B cell (primary cell): ENCODE measurements around the gene DBNDD2. TPM values are rescaled to one million over a fixed set of nuclear protein-coding genes. Genes with fewer than 3 reads are reported as not detected.

Source experiments
- ATAC-seq: fragments of 200-7000 bp; cut with Tn5 transposase; one replicate; pipeline ENCODE4 v1.10.0; 2021; ENCODE audit warnings: low read depth, mild to moderate bottlenecking, moderate number of reproducible peaks, moderate library complexity
- CTCF ChIA-PET: fragments of 350-600 bp; sonication (Branson Sonifier 250); formaldehyde crosslinking; loops from one replicate; lab custom pipeline; 2021; ENCODE audit warnings: antibody characterized with exemption, inconsistent platforms; lab: Charles Lee
- POLR2A ChIA-PET: fragments of 350-600 bp; sonication (Branson Sonifier 250); formaldehyde crosslinking; loops from one replicate; lab custom pipeline; 2021; ENCODE audit warnings: antibody characterized with exemption; lab: Charles Lee
- DNase-seq: peaks from one replicate; pipeline ENCODE4 v3.0.0; 2013
- H2AFZ ChIP-seq: 2 replicates; pipeline ENCODE4 v1.6.1; 2012; ENCODE audit warnings: mild to moderate bottlenecking, low read depth, low read length; ENCODE audit not compliant: insufficient read depth, poor library complexity, severe bottlenecking
- H3K27ac ChIP-seq, 2 donors: 1 replicate in 1 of 2; 2 replicates in 1 of 2; pipeline ENCODE4 v1.5.1; 2012 to 2013; ENCODE audit warnings: low read length in 2 of 2, mild to moderate bottlenecking in 2 of 2, moderate library complexity in 1 of 2
- H3K27me3 ChIP-seq, 4 experiments: fragments of 200-600 bp in 1 of 4; sonication (generic) in 1 of 4; replicated peaks in 1 of 4; 1 replicate in 2 of 4; 2 replicates in 2 of 4; pipeline versions ENCODE4 v1.6.1 to v1.7.0; 2013 to 2016; ENCODE audit warnings: low read length in 3 of 4, mild to moderate bottlenecking in 2 of 4, mixed read lengths in 1 of 4, moderate library complexity in 1 of 4; ENCODE audit not compliant: insufficient read depth in 4 of 4, control insufficient read depth in 3 of 4; ENCODE audit errors: control extremely low read depth in 1 of 4
- H3K36me3 ChIP-seq, 2 experiments: replicated peaks in 1 of 2; 1 replicate in 1 of 2; 2 replicates in 1 of 2; pipeline versions ENCODE4 v1.6.1 to v1.7.1; 2013; ENCODE audit warnings: low read length in 1 of 2; ENCODE audit not compliant: insufficient read depth in 2 of 2, control insufficient read depth in 1 of 2; ENCODE audit errors: control extremely low read depth in 1 of 2, extremely low read depth in 1 of 2
- H3K4me1 ChIP-seq, 2 donors: fragments of 200-600 bp in 1 of 2; sonication (generic) in 1 of 2; 1 replicate in 1 of 2; 2 replicates in 1 of 2; pipeline versions ENCODE4 v1.5.1 to v1.6.1; 2013 to 2017; ENCODE audit warnings: low read length in 2 of 2; ENCODE audit not compliant: control insufficient read depth in 2 of 2, insufficient read depth in 2 of 2
- H3K4me2 ChIP-seq: replicated peaks from 2 replicates; pipeline ENCODE3; 2012; ENCODE audit warnings: mild to moderate bottlenecking, low read depth, low read length; ENCODE audit not compliant: poor library complexity, severe bottlenecking
- H3K4me3 ChIP-seq, 5 experiments: fragments of 200-600 bp in 1 of 5; sonication (generic) in 1 of 5; 1 replicate in 3 of 5; 2 replicates in 2 of 5; pipeline versions ENCODE4 v1.5.1 to v1.7.0; 2011 to 2016; ENCODE audit warnings: low read length in 4 of 5, mild to moderate bottlenecking in 4 of 5, low read depth in 2 of 5, control low read depth in 1 of 5, moderate library complexity in 1 of 5; ENCODE audit not compliant: insufficient read depth in 1 of 5; ENCODE audit errors: control extremely low read depth in 1 of 5, extremely low read depth in 1 of 5
- H3K79me2 ChIP-seq: fragments of 200-600 bp; sonication (generic); one replicate; pipeline ENCODE4 v1.6.0; 2016; ENCODE audit warnings: low read length; ENCODE audit not compliant: control insufficient read depth, insufficient read depth
- H3K9ac ChIP-seq: fragments of 200-600 bp; sonication (generic); 2 replicates; pipeline ENCODE4 v1.6.1; 2017; ENCODE audit warnings: mild to moderate bottlenecking, low read length, moderate library complexity
- H3K9me3 ChIP-seq, 3 donors: one replicate each; pipeline versions ENCODE4 v1.6.1 to v1.7.1; 2013; ENCODE audit warnings: low read length in 2 of 3; ENCODE audit not compliant: control insufficient read depth in 2 of 3, insufficient read depth in 1 of 3; ENCODE audit errors: control extremely low read depth in 1 of 3
- H4K20me1 ChIP-seq: 2 replicates; pipeline ENCODE4 v1.6.0; 2012; ENCODE audit warnings: mild to moderate bottlenecking, low read length; ENCODE audit not compliant: insufficient read depth, control insufficient read depth, poor library complexity, severe bottlenecking
- H3K27ac Mint-ChIP-seq: one replicate; pipeline ENCODE4 v1.8.0; 2021; ENCODE audit warnings: mixed read lengths
- H3K27me3 Mint-ChIP-seq: one replicate; pipeline ENCODE4 v1.8.0; 2021; ENCODE audit warnings: mixed read lengths
- H3K4me1 Mint-ChIP-seq: one replicate; pipeline ENCODE4 v1.8.0; 2021; ENCODE audit warnings: mixed read lengths
- H3K4me3 Mint-ChIP-seq: one replicate; pipeline ENCODE4 v1.8.0; 2021; ENCODE audit warnings: mixed read lengths
- H3K9me3 Mint-ChIP-seq: one replicate; pipeline ENCODE4 v1.8.0; 2022; ENCODE audit warnings: mixed read lengths; ENCODE audit not compliant: insufficient read depth
- EZH2 ChIP-seq: IDR thresholded peaks from 2 replicates; pipeline ENCODE4 v1.6.1; 2012; ENCODE audit warnings: borderline replicate concordance, low read depth, mild to moderate bottlenecking, moderate library complexity, low read length; ENCODE audit not compliant: insufficient read depth, poor library complexity, severe bottlenecking
- WGBS: methylation state at CpG from one replicate; pipeline ENCODE4 v1.1.5; 2013; ENCODE audit warnings: missing lambda C conversion rate; ENCODE audit not compliant: insufficient coverage; 5-methylcytosine and 5-hydroxymethylcytosine counted together
- intact Hi-C: fragments of 100-400 bp; cut with micrococcal nuclease; formaldehyde crosslinking; loops from one replicate; pipeline ENCODE4 v1.10.0; 2022
- polyA plus RNA-seq: library from polyadenylated mRNA; depleted of rRNA; stranded (reverse); fragments of >200 nt; gene quantifications from 2 replicates; pipeline ENCODE4 v1.2.3, GENCODE V29; 2012
- total RNA-seq, 2 donors: library from RNA; stranded (reverse); fragments of 120-200 nt in 1 of 2; gene quantifications; 1 replicate in 1 of 2; 2 replicates in 1 of 2; pipeline versions ENCODE4 v1.2.3 to v1.2.4, GENCODE V29; 2013 to 2022
- TF ChIP-seq, protein P1 (sequence below): fragments of 200-600 bp; IDR thresholded peaks from one replicate; pipeline ENCODE4 v1.8.0; 2022; ENCODE audit warnings: antibody characterized with exemption, mild to moderate bottlenecking

The DBNDD2 gene
- total and polyA plus RNA-seq, 2 donors (not counting 1 experiment from before 2014, with no cell fraction given) = 3.1 to 3.6 TPM

DNA sequence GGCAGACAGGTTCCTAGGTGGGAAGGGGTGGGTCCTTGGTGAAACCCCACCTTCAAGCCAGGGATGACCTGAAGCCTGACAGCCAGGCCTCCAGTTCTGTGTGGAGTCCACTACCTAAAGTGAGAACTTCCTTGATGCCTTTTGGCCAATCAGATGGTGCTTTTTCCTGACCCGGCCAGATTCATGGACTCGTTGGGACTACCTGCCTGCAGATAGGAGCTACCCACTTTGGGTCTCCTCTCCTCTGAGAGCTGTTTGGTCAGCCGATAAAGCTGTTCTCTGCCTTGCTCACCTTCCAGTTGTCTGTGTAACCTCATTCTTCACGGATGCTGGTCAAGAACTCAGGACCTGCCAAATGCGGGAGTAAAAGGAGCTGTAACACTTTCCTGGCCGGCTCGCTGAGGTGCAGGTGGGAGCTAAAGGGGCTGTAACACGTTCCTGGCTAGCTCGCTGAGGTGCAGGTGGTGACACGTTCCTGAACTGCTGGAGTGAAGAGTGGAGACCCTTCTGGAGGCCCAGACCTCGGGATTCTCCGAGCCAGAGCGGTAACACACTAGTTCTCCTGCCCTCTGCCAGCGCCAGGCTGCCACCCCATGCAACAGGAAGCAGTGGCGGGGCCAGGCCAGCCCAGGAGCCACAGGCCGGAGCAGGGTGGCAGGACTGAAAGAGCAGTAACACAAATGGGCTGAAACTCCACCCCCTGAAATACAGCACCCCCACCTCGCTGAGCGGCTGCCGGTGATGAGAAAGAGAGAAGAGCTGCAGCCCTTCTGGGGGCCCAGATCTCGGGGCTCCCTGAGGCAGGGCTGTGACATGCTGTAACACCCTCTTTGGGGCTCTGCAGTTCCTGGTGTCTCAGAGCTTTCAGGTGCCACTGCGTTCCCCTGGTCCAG, 13.6 kb upstream of the DBNDD2 start:
- Histone ChIP-seq H4K20me1 (no peaks in the 10 kb centered on the region), H3K36me3 (peaks cover 0 to 6% of the 10 kb centered on the region in 2 experiments), H3K9me3 (no peaks in the 10 kb centered on the region), H3K4me2 (no peak overlapping the region), H3K27ac (no peak overlapping the region), H3K79me2 (peaks cover 18% of the 10 kb centered on the region), H2AFZ (no peak overlapping the region), H3K4me3 (no peak overlapping the region), H3K27me3 (no peaks in the 10 kb centered on the region), H3K4me1 (no peaks in the 10 kb centered on the region), H3K9ac (no peak overlapping the region)
- Mint-ChIP-seq H3K4me1 (peaks cover 3% of the 10 kb centered on the region), H3K27me3 (no peaks in the 10 kb centered on the region), H3K9me3 (peaks cover 2% of the 10 kb centered on the region), H3K4me3 (no peak overlapping the region), H3K27ac (no peak overlapping the region)
- ChIA-PET CTCF (interaction anchor here (0.8 to 2.9 kb wide), 3 partner anchors 19 to 43 kb away, joined by 3 to 15 read pairs (median 7); no protein-coding TSS in a partner anchor), POLR2A (no interaction called here)
- DNase-seq (no peak), ATAC-seq (no peak)
- intact Hi-C loops = no loop called here
- TF ChIP-seq, protein P1, sequence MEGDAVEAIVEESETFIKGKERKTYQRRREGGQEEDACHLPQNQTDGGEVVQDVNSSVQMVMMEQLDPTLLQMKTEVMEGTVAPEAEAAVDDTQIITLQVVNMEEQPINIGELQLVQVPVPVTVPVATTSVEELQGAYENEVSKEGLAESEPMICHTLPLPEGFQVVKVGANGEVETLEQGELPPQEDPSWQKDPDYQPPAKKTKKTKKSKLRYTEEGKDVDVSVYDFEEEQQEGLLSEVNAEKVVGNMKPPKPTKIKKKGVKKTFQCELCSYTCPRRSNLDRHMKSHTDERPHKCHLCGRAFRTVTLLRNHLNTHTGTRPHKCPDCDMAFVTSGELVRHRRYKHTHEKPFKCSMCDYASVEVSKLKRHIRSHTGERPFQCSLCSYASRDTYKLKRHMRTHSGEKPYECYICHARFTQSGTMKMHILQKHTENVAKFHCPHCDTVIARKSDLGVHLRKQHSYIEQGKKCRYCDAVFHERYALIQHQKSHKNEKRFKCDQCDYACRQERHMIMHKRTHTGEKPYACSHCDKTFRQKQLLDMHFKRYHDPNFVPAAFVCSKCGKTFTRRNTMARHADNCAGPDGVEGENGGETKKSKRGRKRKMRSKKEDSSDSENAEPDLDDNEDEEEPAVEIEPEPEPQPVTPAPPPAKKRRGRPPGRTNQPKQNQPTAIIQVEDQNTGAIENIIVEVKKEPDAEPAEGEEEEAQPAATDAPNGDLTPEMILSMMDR = no peak
- no peak for TF ChIP-seq EZH2
- WGBS = 96% methylated on average over 21 of the region's 21 CpGs

DNA sequence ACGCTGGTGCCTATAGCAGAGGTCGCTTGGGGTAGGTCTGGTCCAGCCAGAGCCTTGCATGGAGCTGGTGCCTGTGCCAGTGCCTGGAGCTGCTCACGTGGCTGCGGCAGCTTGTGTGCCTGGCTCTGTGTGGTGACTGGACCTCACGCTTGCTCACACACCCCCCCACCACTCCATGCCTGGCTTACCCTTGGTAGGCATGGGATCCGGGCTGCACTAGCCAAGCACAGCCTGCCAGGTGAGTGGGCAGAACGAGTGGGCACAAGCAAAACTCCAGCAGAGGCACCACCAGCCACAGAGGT, 13.0 kb upstream of the DBNDD2 start:
- ChIA-PET CTCF (interaction anchor here (1.7 kb wide), 1 partner anchor 21 kb away, joined by 5 read pairs; no protein-coding TSS in a partner anchor), POLR2A (no interaction called here)
- 95% methylated on average over 6 of the region's 7 CpGs for WGBS
- H2AFZ ChIP-seq = no peak overlapping the region
- intact Hi-C loops = no loop called here
- no peak for ATAC-seq
- no peak overlapping the region for H3K4me2 ChIP-seq
- Mint-ChIP-seq H3K27ac (no peak overlapping the region), H3K4me3 (no peak overlapping the region), H3K27me3 (no peaks in the 10 kb centered on the region), H3K9me3 (peaks cover 7% of the 10 kb centered on the region), H3K4me1 (peaks cover 3% of the 10 kb centered on the region)
- no peaks in the 10 kb centered on the region for H3K27me3 ChIP-seq
- no peak overlapping the region for H3K4me3 ChIP-seq
- no peaks in the 10 kb centered on the region for H4K20me1 ChIP-seq
- no peak for DNase-seq
- no peaks in the 10 kb centered on the region for H3K4me1 ChIP-seq
- H3K9me3 ChIP-seq = peaks cover 0 to 5% (median 0%) of the 10 kb centered on the region in 3 donors
- H3K9ac ChIP-seq = no peak overlapping the region
- H3K79me2 ChIP-seq = peaks cover 18% of the 10 kb centered on the region
- H3K27ac ChIP-seq = no peak overlapping the region
- H3K36me3 ChIP-seq = peaks cover 0 to 6% of the 10 kb centered on the region in 2 experiments
- TF ChIP-seq, protein P1 = no peak
- TF ChIP-seq EZH2 = no peak
